SK-N-SH (cell line): Measurements from ENCODE around the gene GASK1A. TPM values are rescaled to one million over a fixed set of nuclear protein-coding genes. Genes with fewer than 3 reads are reported as not detected.

Source experiments
- CTCF ChIA-PET: fragments of 300-600, 350-600 bp; formaldehyde crosslinking; extraction: SDS; loops from one replicate; lab custom pipeline; 2021; lab: Yijun Ruan, JAX
- POLR2A ChIA-PET: fragments of 350-600 bp; sonication (Branson Sonifier 250); formaldehyde crosslinking; extraction: SDS; loops from one replicate; lab custom pipeline; 2020; ENCODE audit warnings: antibody characterized with exemption, inconsistent platforms; lab: Yijun Ruan, JAX
- DNase-seq: peaks from one replicate; pipeline ENCODE4 v3.0.0; 2012
- H2AFZ ChIP-seq: fragments of 200-600 bp; sonication (generic); 2 replicates; pipeline ENCODE4 v1.8.1; 2016; ENCODE audit warnings: antibody characterized with exemption, mild to moderate bottlenecking, low read depth
- H3F3A ChIP-seq: fragments of 200-600 bp; sonication (generic); replicated peaks from 2 replicates; pipeline ENCODE3; 2016; ENCODE audit warnings: antibody characterized with exemption, mild to moderate bottlenecking; ENCODE audit not compliant: insufficient read depth
- H3K27ac ChIP-seq, 2 experiments: fragments of 200-500 bp in 1 of 2; fragments of 200-600 bp in 1 of 2; sonication (Bioruptor generic) in 1 of 2; sonication (generic), shearing (Covaris generic) in 1 of 2; 2 replicates each; pipeline versions ENCODE4 v1.5.1 to v1.6.1; 2014 to 2016; ENCODE audit warnings: low read depth in 2 of 2, inconsistent platforms in 1 of 2, low read length in 1 of 2, mild to moderate bottlenecking in 1 of 2, mixed read lengths in 1 of 2
- H3K27me3 ChIP-seq: fragments of 200-600 bp; sonication (generic), shearing (Covaris generic); 2 replicates; pipeline ENCODE4 v1.6.1; 2016; ENCODE audit warnings: mixed run types; ENCODE audit not compliant: insufficient read depth
- H3K36me3 ChIP-seq, 2 experiments: fragments of 200-500 bp in 1 of 2; fragments of 200-600 bp in 1 of 2; sonication (Bioruptor generic) in 1 of 2; sonication (generic) in 1 of 2; replicated peaks in 1 of 2; 2 replicates each; pipeline versions ENCODE3 to v1.5.1; 2014 to 2016; ENCODE audit warnings: low read length in 1 of 2, mild to moderate bottlenecking in 1 of 2; ENCODE audit not compliant: insufficient read depth in 2 of 2, control insufficient read depth in 1 of 2
- H3K4me1 ChIP-seq, 2 experiments: fragments of 200-500 bp in 1 of 2; fragments of 200-600 bp in 1 of 2; sonication (Bioruptor generic) in 1 of 2; sonication (generic), shearing (Covaris generic) in 1 of 2; 2 replicates each; pipeline versions ENCODE4 v1.5.1 to v1.6.1; 2014 to 2016; ENCODE audit warnings: low read depth in 1 of 2, low read length in 1 of 2, mixed run types in 1 of 2; ENCODE audit not compliant: insufficient read depth in 2 of 2, control insufficient read depth in 1 of 2
- H3K4me2 ChIP-seq: fragments of 200-600 bp; sonication (generic), shearing (Covaris generic); 2 replicates; pipeline ENCODE4 v1.6.1; 2017; ENCODE audit warnings: mixed run types
- H3K4me3 ChIP-seq, 2 experiments: fragments of 200-500 bp in 1 of 2; fragments of 200-600 bp in 1 of 2; sonication (Bioruptor generic) in 1 of 2; sonication (generic), shearing (Covaris generic) in 1 of 2; 2 replicates each; pipeline versions ENCODE4 v1.5.1 to v1.8.1; 2014 to 2016; ENCODE audit warnings: low read depth in 2 of 2, inconsistent platforms in 1 of 2, low read length in 1 of 2, mild to moderate bottlenecking in 1 of 2, mixed read lengths in 1 of 2, moderate library complexity in 1 of 2
- H3K79me2 ChIP-seq: fragments of 200-600 bp; sonication (generic); 2 replicates; pipeline ENCODE4 v1.8.1; 2017; ENCODE audit warnings: mild to moderate bottlenecking; ENCODE audit not compliant: insufficient read depth
- H3K9ac ChIP-seq: fragments of 200-600 bp; sonication (generic); 2 replicates; pipeline ENCODE4 v1.6.1; 2017; ENCODE audit warnings: mixed run types
- H3K9me2 ChIP-seq: fragments of 200-600 bp; sonication (generic); 2 replicates; pipeline ENCODE4 v1.6.1; 2017; ENCODE audit warnings: mixed run types
- H3K9me3 ChIP-seq: fragments of 200-600 bp; sonication (generic); 2 replicates; pipeline ENCODE4 v1.6.1; 2017; ENCODE audit warnings: mixed run types, mild to moderate bottlenecking, moderate library complexity
- H4K20me1 ChIP-seq: fragments of 200-600 bp; sonication (generic); 2 replicates; pipeline ENCODE4 v1.6.1; 2017; ENCODE audit warnings: mild to moderate bottlenecking, mixed run types; ENCODE audit not compliant: insufficient read depth
- CHD2 ChIP-seq: fragments of 150-350 bp; IDR thresholded peaks from 2 replicates; pipeline ENCODE4 v1.6.1; 2018; ENCODE audit warnings: low read length; ENCODE audit not compliant: partially characterized antibody
- EZH2phosphoT487 ChIP-seq: fragments of 200-600 bp; sonication (generic); IDR thresholded peaks from 2 replicates; pipeline ENCODE4 v1.6.1; 2017; ENCODE audit warnings: low read depth, mixed run types, mild to moderate bottlenecking, antibody characterized with exemption, moderate library complexity, borderline replicate concordance
- FOSL2 ChIP-seq: IDR thresholded peaks from 2 replicates; pipeline ENCODE4 v1.4.0; 2012; ENCODE audit warnings: low read depth, mild to moderate bottlenecking, moderate library complexity, borderline replicate concordance
- FOXJ3 ChIP-seq: sonication (generic); formaldehyde crosslinking; IDR thresholded peaks from 2 replicates; pipeline ENCODE4 v1.5.1; 2020; ENCODE audit warnings: mild to moderate bottlenecking, missing genetic modification reagents
- NRF1 ChIP-seq: IDR thresholded peaks from 2 replicates; pipeline ENCODE4 v1.6.1; 2012; ENCODE audit warnings: low read depth, mild to moderate bottlenecking, low read length
- RAD21 ChIP-seq: IDR thresholded peaks from 2 replicates; pipeline ENCODE4 v1.6.1; 2012; ENCODE audit warnings: mild to moderate bottlenecking, low read length
- TAF1 ChIP-seq: IDR thresholded peaks from 2 replicates; pipeline ENCODE4 v1.6.1; 2012; ENCODE audit warnings: low read depth, mild to moderate bottlenecking, low read length, moderate library complexity, borderline replicate concordance
- TEAD4 ChIP-seq: IDR thresholded peaks from 2 replicates; pipeline ENCODE4 v1.4.0; 2012; ENCODE audit warnings: mild to moderate bottlenecking, borderline replicate concordance; ENCODE audit not compliant: insufficient read depth
- polyA plus RNA-seq, 3 experiments: library from polyadenylated mRNA; depleted of rRNA; stranded (reverse); fragments of >200 nt; gene quantifications; 2 replicates each; pipeline ENCODE4 v1.2.3, GENCODE V29; 2012
- TF ChIP-seq, protein P1 (sequence below): IDR thresholded peaks from 2 replicates; pipeline ENCODE4 v1.6.1; 2012; ENCODE audit warnings: mild to moderate bottlenecking, low read depth, low read length, moderate library complexity
- TF ChIP-seq, protein P2 (sequence below): IDR thresholded peaks from 2 replicates; pipeline ENCODE4 v1.4.0; 2012; ENCODE audit warnings: low read depth, borderline replicate concordance
- TF ChIP-seq, protein P3 (sequence below): fragments of 150-350 bp; IDR thresholded peaks from 2 replicates; pipeline ENCODE4 v1.6.1; 2016; ENCODE audit warnings: mild to moderate bottlenecking, low read depth, low read length

Gene GASK1A
- polyA plus RNA-seq, 1 of the 3 experiments (the other 2 are of a cell fraction), result not detected

DNA sequence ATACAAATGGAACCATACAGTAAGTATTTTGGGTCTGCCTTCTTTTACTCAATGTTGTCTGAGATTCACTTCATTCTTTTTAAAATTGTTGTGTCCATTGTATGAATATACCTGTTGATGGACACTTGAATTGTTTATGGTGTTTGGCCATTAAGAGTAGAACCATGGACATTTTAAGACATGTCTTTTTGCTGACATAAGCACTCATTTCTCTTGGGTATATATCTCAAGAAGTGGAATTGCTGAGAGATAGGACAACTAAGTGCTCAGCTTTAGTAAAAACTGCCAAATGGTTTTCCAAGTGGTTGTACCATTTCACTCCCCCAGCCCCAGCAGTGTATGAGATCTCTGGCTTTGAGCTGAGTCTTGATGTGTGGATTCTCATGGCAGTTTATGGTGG is 98.6 kb downstream of the GASK1A start:
- peaks cover 0 to 16% of the 10 kb centered on the region in 2 experiments; a peak in 1 of 4 replicates for H3K4me1 ChIP-seq
- POLR2A ChIA-PET, result no interaction called here

More for the DNA sequence above, 98.6 kb downstream of the GASK1A start:
- no peaks in the 10 kb centered on the region for H4K20me1 ChIP-seq
- no peak overlapping the region for H3K27ac ChIP-seq
- H3K4me2 ChIP-seq, result no peak overlapping the region
- H3F3A ChIP-seq, result no peaks in the 10 kb centered on the region
- H3K9me3 ChIP-seq, result no peaks in the 10 kb centered on the region
- H3K9ac ChIP-seq, result no peak overlapping the region
- no peaks in the 10 kb centered on the region for H3K36me3 ChIP-seq
- no peak overlapping the region for H3K4me3 ChIP-seq
- no peak for DNase-seq
- H3K9me2 ChIP-seq, result no peaks in the 10 kb centered on the region
- H2AFZ ChIP-seq, result no peak overlapping the region
- TF ChIP-seq, protein P1, sequence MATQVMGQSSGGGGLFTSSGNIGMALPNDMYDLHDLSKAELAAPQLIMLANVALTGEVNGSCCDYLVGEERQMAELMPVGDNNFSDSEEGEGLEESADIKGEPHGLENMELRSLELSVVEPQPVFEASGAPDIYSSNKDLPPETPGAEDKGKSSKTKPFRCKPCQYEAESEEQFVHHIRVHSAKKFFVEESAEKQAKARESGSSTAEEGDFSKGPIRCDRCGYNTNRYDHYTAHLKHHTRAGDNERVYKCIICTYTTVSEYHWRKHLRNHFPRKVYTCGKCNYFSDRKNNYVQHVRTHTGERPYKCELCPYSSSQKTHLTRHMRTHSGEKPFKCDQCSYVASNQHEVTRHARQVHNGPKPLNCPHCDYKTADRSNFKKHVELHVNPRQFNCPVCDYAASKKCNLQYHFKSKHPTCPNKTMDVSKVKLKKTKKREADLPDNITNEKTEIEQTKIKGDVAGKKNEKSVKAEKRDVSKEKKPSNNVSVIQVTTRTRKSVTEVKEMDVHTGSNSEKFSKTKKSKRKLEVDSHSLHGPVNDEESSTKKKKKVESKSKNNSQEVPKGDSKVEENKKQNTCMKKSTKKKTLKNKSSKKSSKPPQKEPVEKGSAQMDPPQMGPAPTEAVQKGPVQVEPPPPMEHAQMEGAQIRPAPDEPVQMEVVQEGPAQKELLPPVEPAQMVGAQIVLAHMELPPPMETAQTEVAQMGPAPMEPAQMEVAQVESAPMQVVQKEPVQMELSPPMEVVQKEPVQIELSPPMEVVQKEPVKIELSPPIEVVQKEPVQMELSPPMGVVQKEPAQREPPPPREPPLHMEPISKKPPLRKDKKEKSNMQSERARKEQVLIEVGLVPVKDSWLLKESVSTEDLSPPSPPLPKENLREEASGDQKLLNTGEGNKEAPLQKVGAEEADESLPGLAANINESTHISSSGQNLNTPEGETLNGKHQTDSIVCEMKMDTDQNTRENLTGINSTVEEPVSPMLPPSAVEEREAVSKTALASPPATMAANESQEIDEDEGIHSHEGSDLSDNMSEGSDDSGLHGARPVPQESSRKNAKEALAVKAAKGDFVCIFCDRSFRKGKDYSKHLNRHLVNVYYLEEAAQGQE, result no peak
- TF ChIP-seq NRF1 (no peak), FOSL2 (no peak), TEAD4 (no peak), TAF1 (no peak), RAD21 (no peak), CHD2 (no peak), EZH2phosphoT487 (no peak), FOXJ3 (CRISPR knock-in tag) (no peak)
- TF ChIP-seq, protein P2, sequence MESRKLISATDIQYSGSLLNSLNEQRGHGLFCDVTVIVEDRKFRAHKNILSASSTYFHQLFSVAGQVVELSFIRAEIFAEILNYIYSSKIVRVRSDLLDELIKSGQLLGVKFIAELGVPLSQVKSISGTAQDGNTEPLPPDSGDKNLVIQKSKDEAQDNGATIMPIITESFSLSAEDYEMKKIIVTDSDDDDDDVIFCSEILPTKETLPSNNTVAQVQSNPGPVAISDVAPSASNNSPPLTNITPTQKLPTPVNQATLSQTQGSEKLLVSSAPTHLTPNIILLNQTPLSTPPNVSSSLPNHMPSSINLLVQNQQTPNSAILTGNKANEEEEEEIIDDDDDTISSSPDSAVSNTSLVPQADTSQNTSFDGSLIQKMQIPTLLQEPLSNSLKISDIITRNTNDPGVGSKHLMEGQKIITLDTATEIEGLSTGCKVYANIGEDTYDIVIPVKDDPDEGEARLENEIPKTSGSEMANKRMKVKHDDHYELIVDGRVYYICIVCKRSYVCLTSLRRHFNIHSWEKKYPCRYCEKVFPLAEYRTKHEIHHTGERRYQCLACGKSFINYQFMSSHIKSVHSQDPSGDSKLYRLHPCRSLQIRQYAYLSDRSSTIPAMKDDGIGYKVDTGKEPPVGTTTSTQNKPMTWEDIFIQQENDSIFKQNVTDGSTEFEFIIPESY, result no peak
- TF ChIP-seq, protein P3, sequence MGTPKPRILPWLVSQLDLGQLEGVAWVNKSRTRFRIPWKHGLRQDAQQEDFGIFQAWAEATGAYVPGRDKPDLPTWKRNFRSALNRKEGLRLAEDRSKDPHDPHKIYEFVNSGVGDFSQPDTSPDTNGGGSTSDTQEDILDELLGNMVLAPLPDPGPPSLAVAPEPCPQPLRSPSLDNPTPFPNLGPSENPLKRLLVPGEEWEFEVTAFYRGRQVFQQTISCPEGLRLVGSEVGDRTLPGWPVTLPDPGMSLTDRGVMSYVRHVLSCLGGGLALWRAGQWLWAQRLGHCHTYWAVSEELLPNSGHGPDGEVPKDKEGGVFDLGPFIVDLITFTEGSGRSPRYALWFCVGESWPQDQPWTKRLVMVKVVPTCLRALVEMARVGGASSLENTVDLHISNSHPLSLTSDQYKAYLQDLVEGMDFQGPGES, result no peak
- H3K27me3 ChIP-seq, result no peaks in the 10 kb centered on the region
- H3K79me2 ChIP-seq, result no peaks in the 10 kb centered on the region
- CTCF ChIA-PET, result interaction anchor here (1.7 kb wide), 2 partner anchors 11 to 116 kb away, joined by 5 to 8 read pairs; no protein-coding TSS in a partner anchor
